SK-N-SH (cell line): Measurements from ENCODE around the gene DSCAML1. TPM values are rescaled to one million over a fixed set of nuclear protein-coding genes. Genes with fewer than 3 reads are reported as not detected.

Experiments used
- CTCF ChIA-PET: fragments of 300-600, 350-600 bp; formaldehyde crosslinking; extraction: SDS; loops from one replicate; lab custom pipeline; 2021; lab: Yijun Ruan, JAX
- POLR2A ChIA-PET: fragments of 350-600 bp; sonication (Branson Sonifier 250); formaldehyde crosslinking; extraction: SDS; loops from one replicate; lab custom pipeline; 2020; ENCODE audit warnings: antibody characterized with exemption, inconsistent platforms; lab: Yijun Ruan, JAX
- DNase-seq: peaks from one replicate; pipeline ENCODE4 v3.0.0; 2012
- H2AFZ ChIP-seq: fragments of 200-600 bp; sonication (generic); 2 replicates; pipeline ENCODE4 v1.8.1; 2016; ENCODE audit warnings: antibody characterized with exemption, mild to moderate bottlenecking, low read depth
- H3F3A ChIP-seq: fragments of 200-600 bp; sonication (generic); replicated peaks from 2 replicates; pipeline ENCODE3; 2016; ENCODE audit warnings: antibody characterized with exemption, mild to moderate bottlenecking; ENCODE audit not compliant: insufficient read depth
- H3K27ac ChIP-seq, 2 experiments: fragments of 200-500 bp in 1 of 2; fragments of 200-600 bp in 1 of 2; sonication (Bioruptor generic) in 1 of 2; sonication (generic), shearing (Covaris generic) in 1 of 2; 2 replicates each; pipeline versions ENCODE4 v1.5.1 to v1.6.1; 2014 to 2016; ENCODE audit warnings: low read depth in 2 of 2, inconsistent platforms in 1 of 2, low read length in 1 of 2, mild to moderate bottlenecking in 1 of 2, mixed read lengths in 1 of 2
- H3K27me3 ChIP-seq: fragments of 200-600 bp; sonication (generic), shearing (Covaris generic); 2 replicates; pipeline ENCODE4 v1.6.1; 2016; ENCODE audit warnings: mixed run types; ENCODE audit not compliant: insufficient read depth
- H3K36me3 ChIP-seq, 2 experiments: fragments of 200-500 bp in 1 of 2; fragments of 200-600 bp in 1 of 2; sonication (Bioruptor generic) in 1 of 2; sonication (generic) in 1 of 2; replicated peaks in 1 of 2; 2 replicates each; pipeline versions ENCODE3 to v1.5.1; 2014 to 2016; ENCODE audit warnings: low read length in 1 of 2, mild to moderate bottlenecking in 1 of 2; ENCODE audit not compliant: insufficient read depth in 2 of 2, control insufficient read depth in 1 of 2
- H3K4me1 ChIP-seq, 2 experiments: fragments of 200-500 bp in 1 of 2; fragments of 200-600 bp in 1 of 2; sonication (Bioruptor generic) in 1 of 2; sonication (generic), shearing (Covaris generic) in 1 of 2; 2 replicates each; pipeline versions ENCODE4 v1.5.1 to v1.6.1; 2014 to 2016; ENCODE audit warnings: low read depth in 1 of 2, low read length in 1 of 2, mixed run types in 1 of 2; ENCODE audit not compliant: insufficient read depth in 2 of 2, control insufficient read depth in 1 of 2
- H3K4me2 ChIP-seq: fragments of 200-600 bp; sonication (generic), shearing (Covaris generic); 2 replicates; pipeline ENCODE4 v1.6.1; 2017; ENCODE audit warnings: mixed run types
- H3K4me3 ChIP-seq, 2 experiments: fragments of 200-500 bp in 1 of 2; fragments of 200-600 bp in 1 of 2; sonication (Bioruptor generic) in 1 of 2; sonication (generic), shearing (Covaris generic) in 1 of 2; 2 replicates each; pipeline versions ENCODE4 v1.5.1 to v1.8.1; 2014 to 2016; ENCODE audit warnings: low read depth in 2 of 2, inconsistent platforms in 1 of 2, low read length in 1 of 2, mild to moderate bottlenecking in 1 of 2, mixed read lengths in 1 of 2, moderate library complexity in 1 of 2
- H3K79me2 ChIP-seq: fragments of 200-600 bp; sonication (generic); 2 replicates; pipeline ENCODE4 v1.8.1; 2017; ENCODE audit warnings: mild to moderate bottlenecking; ENCODE audit not compliant: insufficient read depth
- H3K9ac ChIP-seq: fragments of 200-600 bp; sonication (generic); 2 replicates; pipeline ENCODE4 v1.6.1; 2017; ENCODE audit warnings: mixed run types
- H3K9me2 ChIP-seq: fragments of 200-600 bp; sonication (generic); 2 replicates; pipeline ENCODE4 v1.6.1; 2017; ENCODE audit warnings: mixed run types
- H3K9me3 ChIP-seq: fragments of 200-600 bp; sonication (generic); 2 replicates; pipeline ENCODE4 v1.6.1; 2017; ENCODE audit warnings: mixed run types, mild to moderate bottlenecking, moderate library complexity
- H4K20me1 ChIP-seq: fragments of 200-600 bp; sonication (generic); 2 replicates; pipeline ENCODE4 v1.6.1; 2017; ENCODE audit warnings: mild to moderate bottlenecking, mixed run types; ENCODE audit not compliant: insufficient read depth
- CHD2 ChIP-seq: fragments of 150-350 bp; IDR thresholded peaks from 2 replicates; pipeline ENCODE4 v1.6.1; 2018; ENCODE audit warnings: low read length; ENCODE audit not compliant: partially characterized antibody
- FOXJ3 ChIP-seq: sonication (generic); formaldehyde crosslinking; IDR thresholded peaks from 2 replicates; pipeline ENCODE4 v1.5.1; 2020; ENCODE audit warnings: mild to moderate bottlenecking, missing genetic modification reagents
- FOXM1 ChIP-seq: IDR thresholded peaks from 2 replicates; pipeline ENCODE4 v1.4.0; 2012; ENCODE audit warnings: low read depth, mild to moderate bottlenecking
- IRF3 ChIP-seq: fragments of 150-350 bp; IDR thresholded peaks from 2 replicates; pipeline ENCODE4 v1.6.1; 2016; ENCODE audit warnings: mild to moderate bottlenecking, low read depth, low read length
- JUND ChIP-seq: IDR thresholded peaks from 2 replicates; pipeline ENCODE4 v1.4.0; 2012
- MAX ChIP-seq: IDR thresholded peaks from 2 replicates; pipeline ENCODE4 v1.4.0; 2012; ENCODE audit warnings: low read depth
- MEF2A ChIP-seq: IDR thresholded peaks from 2 replicates; pipeline ENCODE4 v1.4.0; 2012; ENCODE audit warnings: low read depth, borderline replicate concordance
- POLR2AphosphoS5 ChIP-seq: IDR thresholded peaks from 2 replicates; pipeline ENCODE4 v1.6.1; 2012; ENCODE audit warnings: low read depth, low read length
- RAD21 ChIP-seq: IDR thresholded peaks from 2 replicates; pipeline ENCODE4 v1.6.1; 2012; ENCODE audit warnings: mild to moderate bottlenecking, low read length
- RCOR1 ChIP-seq: fragments of 150-350 bp; IDR thresholded peaks from 2 replicates; pipeline ENCODE4 v1.6.1; 2017; ENCODE audit warnings: antibody characterized with exemption, low read length
- SIN3A ChIP-seq: IDR thresholded peaks from 2 replicates; pipeline ENCODE4 v1.6.1; 2012; ENCODE audit warnings: low read depth, mild to moderate bottlenecking, low read length, moderate library complexity, borderline replicate concordance
- SMC3 ChIP-seq: IDR thresholded peaks from 2 replicates; pipeline ENCODE4 v1.6.1; 2012; ENCODE audit warnings: low read depth, low read length, improper control_type of control experiment
- TAF1 ChIP-seq: IDR thresholded peaks from 2 replicates; pipeline ENCODE4 v1.6.1; 2012; ENCODE audit warnings: low read depth, mild to moderate bottlenecking, low read length, moderate library complexity, borderline replicate concordance
- WGBS: methylation state at CpG from one replicate; pipeline ENCODE4 v1.1.6; 2017; ENCODE audit warnings: low lambda C conversion rate; 5-methylcytosine and 5-hydroxymethylcytosine counted together
- polyA plus RNA-seq, 3 experiments: library from polyadenylated mRNA; depleted of rRNA; stranded (reverse); fragments of >200 nt; gene quantifications; 2 replicates each; pipeline ENCODE4 v1.2.3, GENCODE V29; 2012
- TF ChIP-seq, protein P1 (sequence below): fragments of 200-600 bp; sonication (generic); IDR thresholded peaks from 2 replicates; pipeline ENCODE4 v1.6.1; 2017; ENCODE audit warnings: antibody characterized with exemption, mild to moderate bottlenecking, moderate library complexity
- TF ChIP-seq, protein P2 (sequence below): IDR thresholded peaks from 2 replicates; pipeline ENCODE4; 2012
- TF ChIP-seq, protein P3 (sequence below): fragments of 150-350 bp; IDR thresholded peaks from 2 replicates; pipeline ENCODE4 v1.6.1; 2017; ENCODE audit warnings: antibody characterized with exemption, low read length, low read depth, borderline replicate concordance

DSCAML1 gene
- polyA plus RNA-seq, 1 of the 3 experiments (the other 2 are of a cell fraction), result not detected

- CTCF ChIA-PET, result interaction anchor here (0.8 to 3.0 kb wide), 6 partner anchors 10 to 291 kb away, joined by 3 to 8 read pairs (median 3); no protein-coding TSS in a partner anchor
Measured at GRCh38 chr11:117716521-117717440, 80.2 kb downstream of the DSCAML1 start.

More at GRCh38 chr11:117716521-117717440, 80.2 kb downstream of the DSCAML1 start:
- H3K9ac ChIP-seq, result no peak overlapping the region
- DNase-seq, result no peak
- H3K9me2 ChIP-seq, result no peaks in the 10 kb centered on the region
- peaks cover 0 to 17% of the 10 kb centered on the region in 2 experiments; a peak in 1 of 4 replicates for H3K4me1 ChIP-seq
- H3K79me2 ChIP-seq, result no peaks in the 10 kb centered on the region
- H3K9me3 ChIP-seq, result no peaks in the 10 kb centered on the region
- no peak overlapping the region for H2AFZ ChIP-seq
- H3K4me3 ChIP-seq, result no peak overlapping the region
- H3K36me3 ChIP-seq, result no peaks in the 10 kb centered on the region
- H3K27me3 ChIP-seq, result peaks cover 7% of the 10 kb centered on the region; the same call in 1 of the 2 replicates
- POLR2A ChIA-PET, result no interaction called here
- 55% methylated on average over 12 of the region's 20 CpGs for WGBS
- no peaks in the 10 kb centered on the region for H3F3A ChIP-seq
- H3K27ac ChIP-seq, result no peak overlapping the region
- H4K20me1 ChIP-seq, result no peaks in the 10 kb centered on the region
- H3K4me2 ChIP-seq, result no peak overlapping the region
- TF ChIP-seq MEF2A (no peak), RCOR1 (no peak), SIN3A (no peak), CHD2 (no peak), RAD21 (no peak), TAF1 (no peak), SMC3 (no peak), FOXJ3 (CRISPR knock-in tag) (no peak), POLR2AphosphoS5 (no peak), MAX (no peak), IRF3 (no peak), JUND (no peak), FOXM1 (no peak)
- TF ChIP-seq, protein P1, sequence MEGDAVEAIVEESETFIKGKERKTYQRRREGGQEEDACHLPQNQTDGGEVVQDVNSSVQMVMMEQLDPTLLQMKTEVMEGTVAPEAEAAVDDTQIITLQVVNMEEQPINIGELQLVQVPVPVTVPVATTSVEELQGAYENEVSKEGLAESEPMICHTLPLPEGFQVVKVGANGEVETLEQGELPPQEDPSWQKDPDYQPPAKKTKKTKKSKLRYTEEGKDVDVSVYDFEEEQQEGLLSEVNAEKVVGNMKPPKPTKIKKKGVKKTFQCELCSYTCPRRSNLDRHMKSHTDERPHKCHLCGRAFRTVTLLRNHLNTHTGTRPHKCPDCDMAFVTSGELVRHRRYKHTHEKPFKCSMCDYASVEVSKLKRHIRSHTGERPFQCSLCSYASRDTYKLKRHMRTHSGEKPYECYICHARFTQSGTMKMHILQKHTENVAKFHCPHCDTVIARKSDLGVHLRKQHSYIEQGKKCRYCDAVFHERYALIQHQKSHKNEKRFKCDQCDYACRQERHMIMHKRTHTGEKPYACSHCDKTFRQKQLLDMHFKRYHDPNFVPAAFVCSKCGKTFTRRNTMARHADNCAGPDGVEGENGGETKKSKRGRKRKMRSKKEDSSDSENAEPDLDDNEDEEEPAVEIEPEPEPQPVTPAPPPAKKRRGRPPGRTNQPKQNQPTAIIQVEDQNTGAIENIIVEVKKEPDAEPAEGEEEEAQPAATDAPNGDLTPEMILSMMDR, result no peak
- TF ChIP-seq, protein P2, sequence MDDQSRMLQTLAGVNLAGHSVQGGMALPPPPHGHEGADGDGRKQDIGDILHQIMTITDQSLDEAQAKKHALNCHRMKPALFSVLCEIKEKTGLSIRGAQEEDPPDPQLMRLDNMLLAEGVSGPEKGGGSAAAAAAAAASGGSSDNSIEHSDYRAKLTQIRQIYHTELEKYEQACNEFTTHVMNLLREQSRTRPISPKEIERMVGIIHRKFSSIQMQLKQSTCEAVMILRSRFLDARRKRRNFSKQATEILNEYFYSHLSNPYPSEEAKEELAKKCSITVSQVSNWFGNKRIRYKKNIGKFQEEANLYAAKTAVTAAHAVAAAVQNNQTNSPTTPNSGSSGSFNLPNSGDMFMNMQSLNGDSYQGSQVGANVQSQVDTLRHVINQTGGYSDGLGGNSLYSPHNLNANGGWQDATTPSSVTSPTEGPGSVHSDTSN, result no peak
- TF ChIP-seq, protein P3, sequence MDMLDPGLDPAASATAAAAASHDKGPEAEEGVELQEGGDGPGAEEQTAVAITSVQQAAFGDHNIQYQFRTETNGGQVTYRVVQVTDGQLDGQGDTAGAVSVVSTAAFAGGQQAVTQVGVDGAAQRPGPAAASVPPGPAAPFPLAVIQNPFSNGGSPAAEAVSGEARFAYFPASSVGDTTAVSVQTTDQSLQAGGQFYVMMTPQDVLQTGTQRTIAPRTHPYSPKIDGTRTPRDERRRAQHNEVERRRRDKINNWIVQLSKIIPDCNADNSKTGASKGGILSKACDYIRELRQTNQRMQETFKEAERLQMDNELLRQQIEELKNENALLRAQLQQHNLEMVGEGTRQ, result no peak
